Coronary artery (tissue), 2 donors: ENCODE data around the gene AMMECR1.
"Not testable (repeated sequence)": the region's sequence is repeated elsewhere in the genome, so short reads cannot be mapped to it uniquely, and the experiment has no call there.

Experiments
- DNase-seq: peaks from one replicate; pipeline ENCODE4 v3.0.0-alpha.2; 2017; ENCODE audit warnings: low spot score
- H3K27ac ChIP-seq, 2 donors: fragments of 200-600 bp; sonication (generic); one replicate each; pipeline ENCODE4 v1.5.1; 2016 to 2019
- H3K4me3 ChIP-seq: fragments of 200-600 bp; sonication (generic); 2 replicates; pipeline ENCODE4 v1.5.1; 2016; ENCODE audit warnings: mild to moderate bottlenecking, moderate library complexity
- CTCF ChIP-seq: fragments of 200-600 bp; sonication (generic); IDR thresholded peaks from one replicate; pipeline ENCODE4 v1.5.1; 2019; ENCODE audit warnings: antibody characterized with exemption

AMMECR1 gene

GRCh38 chrX:110250847-110251246 lies 67.0 kb downstream of the AMMECR1 start:
- no peak overlapping the region for H3K4me3 ChIP-seq
- no peak for TF ChIP-seq CTCF
- DNase-seq = no peak
- no peak overlapping the region for H3K27ac ChIP-seq

- Histone ChIP-seq H3K4me3 (no peak overlapping the region), H3K27ac (no peak overlapping the region)
- no peak for DNase-seq
- no peak for TF ChIP-seq CTCF
Measured at GRCh38 chrX:110248578-110248977, 69.3 kb downstream of the AMMECR1 start.

- Histone ChIP-seq H3K4me3 (no peak overlapping the region), H3K27ac (no peak overlapping the region)
- DNase-seq = no peak
- no peak for TF ChIP-seq CTCF
Measured at GRCh38 chrX:110245011-110245410, 72.9 kb downstream of the AMMECR1 start.

GRCh38 chrX:110242371-110242770 lies 75.5 kb downstream of the AMMECR1 start:
- no peak for TF ChIP-seq CTCF
- Histone ChIP-seq H3K27ac (no peak overlapping the region), H3K4me3 (no peak overlapping the region)
- DNase-seq = no peak

- Histone ChIP-seq H3K27ac (no peak overlapping the region), H3K4me3 (no peak overlapping the region)
- TF ChIP-seq CTCF = no peak
- no peak for DNase-seq
Measured at GRCh38 chrX:110241816-110242215, 76.1 kb downstream of the AMMECR1 start.

GRCh38 chrX:110238259-110238658 lies 79.6 kb downstream of the AMMECR1 start:
- H3K27ac ChIP-seq, H3K4me3 ChIP-seq, DNase-seq: not testable (repeated sequence)

- DNase-seq, H3K27ac ChIP-seq, H3K4me3 ChIP-seq: not testable (repeated sequence)
Measured at GRCh38 chrX:110231485-110231884, 86.4 kb downstream of the AMMECR1 start.

- not testable (repeated sequence) for H3K27ac ChIP-seq, DNase-seq
Measured at GRCh38 chrX:110229497-110230111, 88.3 kb downstream of the AMMECR1 start.

GRCh38 chrX:110228453-110228852 lies 89.4 kb downstream of the AMMECR1 start:
- no peak for TF ChIP-seq CTCF
- DNase-seq = no peak
- no peak overlapping the region for H3K27ac ChIP-seq
- H3K4me3 ChIP-seq = no peak overlapping the region

More at GRCh38 chrX:110229497-110230111, 88.3 kb downstream of the AMMECR1 start:
- H3K4me3 ChIP-seq = not testable (repeated sequence)
